Prostate gland (tissue), 2 donors: ENCODE data around the gene KCNT2. TPM values are rescaled to one million over a fixed set of nuclear protein-coding genes. Genes with fewer than 3 reads are reported as not detected.

Source experiments
- DNase-seq: peaks from one replicate; pipeline ENCODE4 v3.0.0-alpha.2; 2019; ENCODE audit warnings: low spot score
- H3K27ac ChIP-seq, 2 donors: fragments of 200-600 bp; sonication (generic); 2 replicates each; pipeline ENCODE4 v1.5.1; 2017 to 2019
- H3K27me3 ChIP-seq: fragments of 200-600 bp; sonication (generic); replicated peaks from 2 replicates; pipeline ENCODE4 v1.5.1; 2019; ENCODE audit not compliant: insufficient read depth
- H3K36me3 ChIP-seq, 2 donors: fragments of 200-600 bp; sonication (generic); 1 replicate in 1 of 2; 2 replicates in 1 of 2; pipeline versions ENCODE4 v1.5.1 to v1.8.1; 2017 to 2019
- H3K4me1 ChIP-seq: fragments of 200-600 bp; sonication (generic); replicated peaks from 2 replicates; pipeline ENCODE4 v1.5.1; 2019
- H3K4me3 ChIP-seq, 2 donors: fragments of 200-600 bp; sonication (generic); 2 replicates each; pipeline ENCODE4 v1.5.1; 2017 to 2019
- H3K9me3 ChIP-seq: fragments of 200-600 bp; sonication (generic); 2 replicates; pipeline ENCODE4 v1.5.1; 2017
- CTCF ChIP-seq, 4 experiments: fragments of 200-600 bp in 2 of 4; fragments of 450-650 bp in 2 of 4; sonication (generic) in 2 of 4; IDR thresholded peaks; 1 replicate in 3 of 4; 2 replicates in 1 of 4; pipeline ENCODE4 v1.5.1; 2016 to 2019; ENCODE audit warnings: antibody characterized with exemption in 4 of 4, mild to moderate bottlenecking in 2 of 4, moderate library complexity in 2 of 4
- POLR2A ChIP-seq: fragments of 450-650 bp; IDR thresholded peaks from one replicate; pipeline ENCODE4 v1.6.1; 2016; ENCODE audit warnings: antibody characterized with exemption, mild to moderate bottlenecking
- POLR2AphosphoS5 ChIP-seq: sonication (generic); formaldehyde crosslinking; IDR thresholded peaks from one replicate; pipeline ENCODE4 v1.6.1; 2017; ENCODE audit warnings: antibody characterized with exemption
- WGBS: methylation state at CpG from one replicate; pipeline ENCODE4 v1.1.5; 2018; 5-methylcytosine and 5-hydroxymethylcytosine counted together
- intact Hi-C: fragments of 100-400 bp; cut with DNase I; formaldehyde crosslinking; loops from one replicate; pipeline ENCODE4 v1.14.2; 2022
- total RNA-seq, 2 donors: library from RNA; depleted of rRNA; stranded (reverse); fragments of >200 nt; gene quantifications; one replicate each; pipeline ENCODE4 v1.1.0, GENCODE V29; 2016

The KCNT2 gene
- total RNA-seq, 2 donors from 2014 or later: 1.2 to 1.9 TPM

GRCh38 chr1:196305216-196305615 is 303.0 kb downstream of the KCNT2 start:
- WGBS: 65% methylated on average over 2 of the region's 2 CpGs
- DNase-seq: no peak
- H3K4me3 ChIP-seq: no peak overlapping the region
- H3K4me1 ChIP-seq: no peaks in the 10 kb centered on the region
- no peak overlapping the region for H3K27ac ChIP-seq
- H3K36me3 ChIP-seq: no peaks in the 10 kb centered on the region
- no peaks in the 10 kb centered on the region for H3K9me3 ChIP-seq
- no peaks in the 10 kb centered on the region for H3K27me3 ChIP-seq
- intact Hi-C loops: no loop called here
- TF ChIP-seq POLR2AphosphoS5 (no peak), CTCF (IDR thresholded peaks at IDR 0.05) (no peak), POLR2A (no peak)

- no peak for TF ChIP-seq CTCF (IDR thresholded peaks at IDR 0.05)
- TF ChIP-seq POLR2A: no peak
- TF ChIP-seq POLR2AphosphoS5: no peak
- no peaks in the 10 kb centered on the region for H3K4me1 ChIP-seq
- no peak overlapping the region for H3K27ac ChIP-seq
- H3K9me3 ChIP-seq: no peaks in the 10 kb centered on the region
- H3K36me3 ChIP-seq: no peaks in the 10 kb centered on the region
- H3K27me3 ChIP-seq: no peaks in the 10 kb centered on the region
- H3K4me3 ChIP-seq: no peak overlapping the region
- DNase-seq: no peak
- intact Hi-C loops: no loop called here
These were observed 305.3 kb downstream of the KCNT2 start for GRCh38 chr1:196302981-196303380.

GRCh38 chr1:196302420-196302819 is 305.8 kb downstream of the KCNT2 start:
- Histone ChIP-seq H3K27ac (no peak overlapping the region), H3K27me3 (no peaks in the 10 kb centered on the region), H3K9me3 (no peaks in the 10 kb centered on the region), H3K4me3 (no peak overlapping the region), H3K4me1 (no peaks in the 10 kb centered on the region), H3K36me3 (no peaks in the 10 kb centered on the region)
- TF ChIP-seq POLR2A (no peak), POLR2AphosphoS5 (no peak), CTCF (IDR thresholded peaks at IDR 0.05) (no peak)
- DNase-seq: no peak
- WGBS: 76% methylated on average over 1 of the region's 1 CpG
- intact Hi-C loops: no loop called here

GRCh38 chr1:196295766-196296165 is 312.5 kb downstream of the KCNT2 start:
- no peak overlapping the region for H3K4me3 ChIP-seq
- H3K9me3 ChIP-seq: no peaks in the 10 kb centered on the region
- DNase-seq: no peak
- intact Hi-C loops: no loop called here
- H3K4me1 ChIP-seq: no peaks in the 10 kb centered on the region
- H3K27ac ChIP-seq: no peak overlapping the region
- TF ChIP-seq POLR2A (no peak), POLR2AphosphoS5 (no peak), CTCF (IDR thresholded peaks at IDR 0.05) (no peak)
- no peaks in the 10 kb centered on the region for H3K36me3 ChIP-seq
- H3K27me3 ChIP-seq: no peaks in the 10 kb centered on the region

- 84% methylated on average over 3 of the region's 3 CpGs for WGBS
- H3K4me1 ChIP-seq: no peaks in the 10 kb centered on the region
- no peaks in the 10 kb centered on the region for H3K9me3 ChIP-seq
- intact Hi-C loops: no loop called here
- no peak overlapping the region for H3K4me3 ChIP-seq
- H3K36me3 ChIP-seq: no peaks in the 10 kb centered on the region
- no peak for DNase-seq
- no peak overlapping the region for H3K27ac ChIP-seq
- TF ChIP-seq CTCF (IDR thresholded peaks at IDR 0.05) (no peak), POLR2AphosphoS5 (no peak)
- no peaks in the 10 kb centered on the region for H3K27me3 ChIP-seq
These were observed 329.4 kb downstream of the KCNT2 start for GRCh38 chr1:196278816-196279215.
